GM18873 (cell line): ENCODE results near the gene PSMG3.
"Not testable (repeated sequence)": the region's sequence is repeated elsewhere in the genome, so short reads cannot be mapped to it uniquely, and the experiment has no call there.

Source experiments
- ATAC-seq: cut with Tn5 transposase; IDR thresholded peaks from one replicate; pipeline ENCODE4 v1.9.1; 2021; ENCODE audit warnings: mild to moderate bottlenecking, moderate library complexity, moderate number of reproducible peaks; ENCODE audit not compliant: unreplicated experiment, low FRiP score

The PSMG3 gene

DNA sequence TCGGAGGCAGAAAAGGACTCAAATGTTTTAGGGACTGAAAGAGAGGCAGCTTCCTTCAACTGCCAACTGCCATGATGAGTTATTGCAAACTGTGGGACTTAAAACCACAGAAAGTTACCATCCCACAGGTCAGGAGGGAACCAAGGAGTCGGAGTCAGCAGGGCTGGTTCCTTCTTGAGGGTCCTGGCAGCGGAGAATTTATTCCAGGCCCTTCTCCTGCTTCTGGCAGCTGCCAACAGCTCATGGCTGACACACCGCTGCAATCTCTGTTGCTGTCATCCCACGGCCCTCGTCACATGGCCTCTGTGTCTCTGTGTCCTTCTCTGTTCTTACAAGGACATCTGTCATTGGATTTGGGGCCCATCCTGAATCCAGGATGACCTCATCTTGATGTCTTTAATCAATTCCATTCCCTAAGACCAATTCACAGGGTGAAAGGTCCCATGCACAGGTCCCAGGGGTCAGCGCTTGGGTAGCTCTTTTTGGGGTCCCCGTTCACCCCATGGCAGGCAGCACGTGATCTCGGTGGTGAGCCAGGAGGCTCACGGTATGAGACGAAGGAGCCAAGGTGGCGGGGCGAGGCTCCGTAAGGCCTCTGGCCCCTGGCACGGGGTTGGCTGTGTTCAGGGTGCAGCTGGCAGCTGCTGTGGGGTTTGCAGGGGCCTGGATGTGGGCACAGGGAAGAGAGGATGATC, 27.4 kb upstream of the PSMG3 start:
- no peak for ATAC-seq

DNA sequence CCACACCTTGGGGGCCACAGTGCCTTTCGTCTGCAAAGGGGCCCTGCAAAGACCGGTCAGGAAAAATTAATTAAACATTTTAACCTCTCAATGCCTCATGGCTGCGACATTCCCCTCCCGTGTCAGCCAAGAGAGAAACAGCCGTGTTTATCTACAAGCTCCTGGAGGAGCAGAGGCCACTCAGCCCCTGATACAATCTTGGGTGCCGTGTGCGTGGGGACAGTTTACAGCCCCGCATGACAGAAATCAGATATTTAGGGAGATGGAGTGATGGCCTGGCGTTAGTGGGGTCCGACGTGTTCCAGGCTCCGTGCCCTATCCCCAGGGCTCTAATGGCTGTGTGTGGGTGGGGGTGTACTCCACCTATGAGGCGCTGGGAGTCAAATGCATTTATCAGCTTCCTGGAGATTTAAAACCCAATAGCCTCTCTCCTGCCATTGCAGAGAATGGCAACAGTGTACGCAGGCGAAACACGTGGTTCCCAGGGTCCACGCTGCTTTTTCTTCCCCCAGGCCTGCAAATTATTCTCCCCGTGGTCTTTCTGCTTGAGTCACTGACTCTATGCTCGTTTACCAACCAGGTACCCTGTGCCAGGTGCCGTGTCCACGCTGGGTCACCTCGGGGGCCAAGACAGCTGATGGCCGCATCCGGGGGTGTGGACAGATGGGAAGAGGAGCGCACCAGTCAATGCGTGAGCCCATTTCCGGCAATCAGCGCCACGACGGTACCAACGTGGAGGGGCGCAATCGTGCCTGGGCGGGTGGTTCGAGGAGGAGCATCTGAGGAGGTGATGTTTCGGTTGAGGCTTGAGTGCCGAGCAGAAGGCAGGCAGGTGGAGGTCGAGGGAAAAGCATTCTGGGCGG, 26.6 kb upstream of the PSMG3 start:
- ATAC-seq, result no peak

GRCh38 chr7:1595636-1596035, 25.8 kb upstream of the PSMG3 start:
- ATAC-seq, result no peak

DNA sequence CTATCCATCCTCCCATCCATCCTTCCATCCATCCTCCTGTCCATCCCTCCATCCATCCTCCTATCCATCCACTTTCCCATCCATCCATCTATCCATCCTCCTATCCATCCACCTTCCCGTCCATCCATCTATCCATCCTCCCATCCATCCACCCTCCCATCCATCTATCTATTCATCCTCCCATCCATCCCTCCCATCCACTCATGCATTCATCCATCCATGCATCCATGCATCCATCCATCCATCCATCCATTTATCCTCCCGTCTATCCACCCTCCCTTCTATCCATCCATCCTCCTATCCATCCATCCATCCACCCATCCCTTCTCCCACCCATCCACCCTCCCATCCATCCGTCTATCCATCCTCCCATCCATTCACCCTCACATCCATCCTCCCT, 25.2 kb upstream of the PSMG3 start:
- no peak for ATAC-seq

DNA sequence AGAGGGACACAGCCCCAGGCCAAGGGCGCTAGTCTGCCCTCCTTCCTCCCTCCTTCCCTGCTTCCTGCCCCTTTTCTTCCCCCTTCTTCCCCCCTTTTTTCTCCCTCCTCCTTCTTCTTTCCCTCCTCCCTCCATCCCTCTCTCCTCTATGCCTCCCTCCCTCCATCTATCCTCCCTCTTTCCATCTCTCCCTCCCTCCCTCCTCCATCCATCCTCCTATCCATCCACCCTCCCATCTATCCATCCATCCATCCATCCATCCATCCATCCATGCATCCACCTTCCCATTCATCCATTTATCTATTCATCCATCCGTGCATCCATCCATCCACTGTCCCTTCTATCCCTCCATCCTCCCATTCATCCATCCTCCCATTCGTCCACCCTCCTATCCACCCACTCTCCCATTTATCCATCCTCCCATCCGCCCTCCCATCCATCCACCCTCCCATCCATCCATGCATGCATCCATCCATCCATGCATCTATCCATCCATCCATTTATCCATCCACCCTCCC, 24.1 kb upstream of the PSMG3 start:
- ATAC-seq, result no peak

DNA sequence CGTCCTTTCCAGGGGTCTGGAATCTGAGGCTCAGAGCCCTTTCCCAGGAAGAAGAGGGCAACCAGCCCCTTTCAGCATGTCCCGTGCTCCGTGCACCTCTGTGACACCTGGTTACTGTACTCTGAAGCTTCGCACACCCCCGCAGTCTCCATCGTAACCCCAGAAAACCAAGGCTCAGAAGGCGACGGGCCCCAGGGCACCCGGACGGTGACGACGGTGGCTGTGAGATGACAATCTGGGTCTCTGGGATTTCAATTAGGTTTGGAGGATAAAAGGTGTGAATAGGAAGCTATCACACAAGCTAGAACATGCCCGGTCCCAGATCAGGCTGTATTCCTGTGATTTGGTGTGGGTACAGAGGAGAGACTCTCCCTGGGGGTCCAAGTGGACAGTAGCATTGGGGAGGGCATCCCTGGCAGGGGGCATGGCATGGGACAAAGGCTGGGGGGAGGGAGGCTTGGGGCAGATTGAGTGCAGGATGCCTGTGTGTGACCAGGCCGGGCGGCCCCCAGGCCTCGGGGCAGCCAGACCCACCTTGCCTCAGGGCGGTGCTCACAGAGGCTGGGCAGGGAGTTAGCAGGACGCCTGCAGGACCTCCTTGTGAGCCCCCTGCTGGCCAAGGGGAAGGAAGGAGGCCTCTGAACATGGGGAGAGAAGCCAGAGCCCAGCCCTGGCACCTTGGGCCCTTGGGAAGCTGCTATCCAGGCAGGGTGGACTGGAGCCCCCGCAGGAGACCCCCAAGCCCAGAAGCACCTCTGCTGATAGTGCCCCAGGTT, 23.4 kb upstream of the PSMG3 start:
- no peak for ATAC-seq

- ATAC-seq, result no peak
Observed at GRCh38 chr7:1592299-1592871, 22.6 kb upstream of the PSMG3 start.

DNA sequence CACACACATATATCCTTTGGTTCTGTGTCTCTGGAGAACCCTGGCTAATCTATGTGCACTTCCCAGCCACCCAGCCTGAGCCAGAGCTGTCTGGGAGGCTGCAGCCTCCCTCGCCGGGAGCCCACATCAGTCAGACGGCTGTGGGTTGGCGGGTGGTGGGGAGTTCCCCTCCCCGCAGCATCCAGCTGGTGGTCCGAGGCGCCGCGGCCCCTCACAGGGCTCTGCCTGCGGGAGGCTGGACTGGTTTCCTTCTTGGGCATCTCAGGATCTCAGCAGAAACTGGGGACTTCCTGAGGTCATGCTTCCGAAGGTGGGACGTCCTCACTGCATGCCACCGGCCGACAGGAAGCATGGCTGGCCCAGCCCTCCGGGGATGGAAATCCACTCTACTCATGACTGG, 22.0 kb upstream of the PSMG3 start:
- ATAC-seq, result no peak

DNA sequence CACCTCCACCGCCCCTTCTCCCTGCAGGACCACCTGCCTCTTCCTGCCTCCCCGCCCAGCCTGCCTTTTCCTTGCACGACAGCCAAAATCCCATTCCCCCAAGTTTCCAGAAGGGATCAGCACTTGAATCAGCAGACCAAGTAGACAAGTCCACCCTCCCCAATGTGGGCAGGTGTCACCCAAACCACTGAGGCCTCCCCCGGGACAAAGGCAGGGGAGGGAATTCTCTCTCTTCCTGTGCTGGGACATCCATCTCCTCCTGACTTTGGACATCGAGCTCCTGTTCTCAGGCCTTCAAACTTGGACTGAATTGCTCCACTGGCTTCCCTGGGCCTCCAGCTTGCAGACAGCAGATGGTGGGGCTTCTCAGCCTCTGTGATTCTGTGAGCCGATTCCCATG, 21.6 kb upstream of the PSMG3 start:
- ATAC-seq, result no peak

DNA sequence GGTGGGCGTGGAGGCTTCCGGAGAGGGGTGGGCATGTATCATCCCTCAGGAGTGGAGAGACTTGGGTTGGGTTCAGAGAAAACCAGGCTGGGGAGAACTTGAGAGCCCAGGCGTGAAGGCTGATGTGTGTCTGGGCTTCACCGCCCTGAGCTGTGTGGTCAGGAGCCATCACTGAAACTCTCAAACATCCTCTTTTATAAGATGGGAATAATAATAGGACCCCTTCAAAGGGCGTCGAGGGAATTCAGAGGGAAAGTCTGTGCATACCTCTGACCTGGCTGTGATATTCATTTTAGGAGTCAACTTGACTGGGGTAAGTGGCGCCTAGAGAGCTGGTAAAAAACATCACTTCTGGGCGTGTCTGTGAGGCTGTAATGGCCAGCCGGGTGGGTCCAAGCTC, 21.1 kb upstream of the PSMG3 start:
- no peak for ATAC-seq

- no peak for ATAC-seq
Observed at GRCh38 chr7:1590476-1590875, 20.6 kb upstream of the PSMG3 start.

DNA sequence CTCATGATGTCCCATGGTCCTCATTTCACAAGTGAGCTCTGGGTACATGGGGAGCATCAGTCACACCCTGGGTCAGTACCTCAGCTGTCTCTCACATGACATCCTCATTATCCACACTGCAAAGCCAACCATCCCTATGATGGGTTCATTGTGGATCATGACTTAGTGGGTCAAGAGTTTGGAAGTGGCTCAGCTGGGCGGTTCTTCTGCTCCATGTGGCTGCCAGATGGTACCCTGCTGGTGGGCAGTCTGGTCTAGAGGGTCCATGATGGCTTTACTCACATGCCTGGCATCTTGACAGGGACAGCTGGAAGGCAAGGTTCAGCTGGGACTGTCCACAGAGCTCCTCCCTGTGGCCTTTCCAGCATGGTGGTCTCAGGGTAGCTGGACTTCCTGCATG, 19.1 kb upstream of the PSMG3 start:
- no peak for ATAC-seq

- no peak for ATAC-seq
Observed at GRCh38 chr7:1587738-1588137, 17.9 kb upstream of the PSMG3 start.

DNA sequence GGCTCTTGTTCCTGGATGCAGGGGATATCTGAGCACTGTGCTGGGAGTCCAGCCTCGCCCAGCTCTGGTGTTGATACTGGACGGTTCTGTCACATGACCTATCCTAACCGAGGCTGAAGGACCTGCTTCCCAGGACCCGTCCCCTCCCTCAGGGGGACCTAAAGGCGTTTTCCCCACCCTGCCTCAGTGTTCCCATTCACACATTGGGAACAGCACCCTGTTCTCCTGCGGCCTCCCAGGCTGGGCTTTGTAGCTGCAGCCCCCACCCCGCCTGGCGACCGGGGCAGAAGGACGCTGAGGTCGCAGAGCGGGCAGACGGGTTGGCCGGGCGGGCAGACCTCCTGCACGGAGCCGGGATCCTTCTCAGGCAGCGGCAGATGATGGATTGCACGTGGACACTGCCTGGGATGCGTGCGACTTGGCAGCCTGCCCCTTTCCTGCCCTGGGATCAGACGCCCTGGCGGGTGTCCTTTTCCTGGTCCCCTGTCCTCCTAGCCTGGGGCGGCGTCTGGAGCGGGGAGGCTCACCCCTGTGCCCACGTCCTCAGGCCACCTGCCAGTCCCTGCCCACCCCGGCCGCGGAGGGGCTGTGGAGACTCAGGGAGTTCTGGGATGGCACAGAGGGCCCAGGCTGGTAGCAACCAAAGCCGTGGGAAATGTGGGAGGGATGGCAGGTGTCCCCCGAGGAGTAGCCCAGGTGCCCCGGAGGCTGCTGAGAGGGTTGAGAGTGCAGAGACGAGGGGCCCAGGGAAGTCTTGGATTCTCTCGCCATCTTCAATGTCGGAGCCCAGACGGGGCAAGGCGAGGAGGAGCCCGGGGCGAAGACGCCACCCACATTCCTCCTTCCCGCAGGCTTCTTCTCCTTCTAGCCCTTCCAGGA, 17.2 kb upstream of the PSMG3 start:
- ATAC-seq, result no peak

GRCh38 chr7:1586126-1586826, 16.4 kb upstream of the PSMG3 start:
- ATAC-seq, result no peak

DNA sequence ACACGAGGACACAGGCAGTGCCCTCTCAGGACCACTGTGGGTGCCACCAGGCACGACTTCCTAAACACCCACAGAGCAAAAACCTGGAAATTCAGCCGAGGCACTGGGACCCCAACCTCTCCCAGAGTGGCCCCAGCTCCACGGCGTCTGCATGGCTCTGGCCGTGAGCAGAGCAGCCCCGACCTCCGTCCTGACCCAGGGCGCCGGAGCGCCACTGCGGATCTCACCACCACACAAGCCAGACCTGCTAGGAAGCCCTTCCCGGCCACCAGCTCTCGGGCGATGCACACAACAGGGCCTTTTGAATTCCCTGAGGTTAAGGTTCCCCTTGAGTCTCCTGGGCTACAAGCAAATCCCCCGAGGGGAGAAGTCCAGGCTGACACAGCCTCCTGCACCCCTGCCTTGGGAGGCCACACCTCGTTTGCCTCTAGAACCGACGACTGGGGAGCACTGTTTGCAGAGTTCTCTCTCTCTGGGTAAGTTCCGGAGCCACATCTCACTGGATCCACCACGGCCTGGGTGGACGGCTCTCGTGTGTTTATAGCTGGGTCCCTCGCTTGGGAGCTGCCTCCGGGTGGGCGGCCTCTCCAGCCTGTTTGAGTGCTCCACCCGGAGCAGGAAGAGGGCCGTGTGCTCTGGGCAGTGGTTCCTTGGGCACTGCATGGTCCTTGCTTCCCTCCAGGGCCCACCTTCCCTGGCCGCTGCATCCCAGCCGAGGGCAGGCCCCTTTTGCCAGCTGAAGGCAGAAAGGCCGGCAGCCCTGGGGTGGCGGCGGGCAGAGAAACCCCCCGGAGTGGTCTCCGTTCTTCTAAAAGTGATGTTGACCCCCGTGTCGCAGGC, 15.5 kb upstream of the PSMG3 start:
- no peak for ATAC-seq

DNA sequence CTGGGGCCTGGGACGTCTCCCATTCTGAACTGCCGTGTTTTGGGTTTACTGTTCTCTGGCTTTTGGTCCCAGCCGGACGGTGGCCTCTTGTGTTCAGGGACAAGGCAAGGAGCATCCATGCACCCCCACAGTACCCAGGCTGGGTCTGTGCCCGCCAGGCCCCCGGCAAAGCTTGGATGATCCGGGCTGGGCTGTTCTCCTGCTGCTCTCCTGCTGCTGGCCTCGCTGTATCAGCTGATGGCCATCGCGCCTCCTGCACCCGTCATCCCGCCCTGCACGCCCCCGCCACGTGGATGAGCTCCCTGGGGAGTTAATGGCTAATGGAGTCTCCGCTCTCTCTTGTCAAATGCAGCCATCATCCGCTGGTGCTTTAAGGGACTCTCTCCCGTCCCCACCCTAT, 14.9 kb upstream of the PSMG3 start:
- no peak for ATAC-seq

DNA sequence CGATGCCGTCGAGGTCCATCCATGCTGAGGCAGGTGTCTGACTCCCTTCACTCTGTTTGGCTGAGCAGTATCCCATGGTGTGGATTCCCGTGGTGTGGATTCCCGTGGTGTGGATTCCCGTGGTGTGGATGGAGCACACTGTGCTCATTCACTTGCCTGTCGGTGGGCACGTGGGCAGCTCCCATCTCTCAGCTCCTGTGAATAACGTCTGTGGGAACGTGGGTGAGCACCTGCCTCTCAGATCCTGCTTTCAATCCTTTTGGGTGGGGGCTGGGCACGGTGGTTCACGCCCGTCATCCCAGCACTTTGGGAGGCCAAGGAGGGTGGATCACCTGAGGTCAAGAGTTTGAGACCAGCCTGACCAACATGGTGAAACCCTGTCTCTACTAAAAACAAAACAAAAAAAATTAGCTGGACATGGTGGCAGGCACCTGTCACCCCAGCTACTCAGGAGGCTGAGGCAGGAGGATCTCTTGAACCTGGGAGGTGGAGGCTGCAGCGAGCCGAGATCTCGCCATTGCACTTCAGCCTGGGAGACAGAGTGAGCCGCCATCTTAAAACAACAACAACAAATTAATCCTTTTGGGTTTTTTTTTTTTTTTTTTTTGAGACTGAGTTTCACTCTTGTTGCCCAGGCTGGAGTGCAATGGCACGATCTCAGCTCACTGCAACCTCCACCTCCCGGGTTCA, 13.6 kb upstream of the PSMG3 start:
- ATAC-seq, result not testable (repeated sequence)
